GM18870 (cell line): ENCODE data around the gene SLC29A2.

Experiments
- ATAC-seq: cut with Tn5 transposase; IDR thresholded peaks from one replicate; pipeline ENCODE4 v1.9.1; 2021; ENCODE audit warnings: moderate library complexity; ENCODE audit not compliant: unreplicated experiment

Gene SLC29A2

DNA sequence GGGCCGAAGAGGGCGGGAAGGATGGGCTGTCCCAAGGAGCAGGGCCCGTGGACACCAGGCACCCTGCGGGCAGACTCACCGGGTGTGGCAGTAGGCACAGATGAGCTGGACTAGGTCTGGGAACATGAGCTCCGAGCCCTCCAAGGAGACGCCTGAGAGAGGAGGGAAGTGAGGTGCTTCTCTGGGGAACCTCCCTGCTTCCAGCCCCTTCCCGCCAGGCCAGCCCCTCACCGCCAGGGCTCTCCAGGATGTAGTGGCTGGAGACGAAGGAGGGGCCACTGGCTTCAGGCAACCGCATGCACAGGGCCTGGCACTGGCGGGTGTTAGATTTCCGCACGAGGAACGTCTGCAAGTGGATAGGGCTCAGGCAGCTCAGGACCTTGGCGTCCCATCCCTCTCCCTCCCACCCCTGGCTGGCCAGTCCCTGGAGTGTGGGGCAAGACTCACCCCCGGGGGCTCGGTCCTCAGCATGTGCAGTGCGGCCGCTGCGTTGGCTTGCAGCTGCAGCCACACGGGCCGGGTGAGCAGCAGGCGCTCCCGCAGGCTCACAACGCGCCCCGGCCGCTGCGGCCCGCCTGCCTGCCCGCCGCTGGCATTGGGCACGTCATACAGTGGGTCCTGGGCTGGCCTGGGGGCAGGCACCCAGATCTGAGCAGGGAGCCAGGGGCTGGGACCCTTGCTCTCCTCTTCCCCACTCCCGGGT, 35.9 kb downstream of the SLC29A2 start:
- ATAC-seq: no peak

DNA sequence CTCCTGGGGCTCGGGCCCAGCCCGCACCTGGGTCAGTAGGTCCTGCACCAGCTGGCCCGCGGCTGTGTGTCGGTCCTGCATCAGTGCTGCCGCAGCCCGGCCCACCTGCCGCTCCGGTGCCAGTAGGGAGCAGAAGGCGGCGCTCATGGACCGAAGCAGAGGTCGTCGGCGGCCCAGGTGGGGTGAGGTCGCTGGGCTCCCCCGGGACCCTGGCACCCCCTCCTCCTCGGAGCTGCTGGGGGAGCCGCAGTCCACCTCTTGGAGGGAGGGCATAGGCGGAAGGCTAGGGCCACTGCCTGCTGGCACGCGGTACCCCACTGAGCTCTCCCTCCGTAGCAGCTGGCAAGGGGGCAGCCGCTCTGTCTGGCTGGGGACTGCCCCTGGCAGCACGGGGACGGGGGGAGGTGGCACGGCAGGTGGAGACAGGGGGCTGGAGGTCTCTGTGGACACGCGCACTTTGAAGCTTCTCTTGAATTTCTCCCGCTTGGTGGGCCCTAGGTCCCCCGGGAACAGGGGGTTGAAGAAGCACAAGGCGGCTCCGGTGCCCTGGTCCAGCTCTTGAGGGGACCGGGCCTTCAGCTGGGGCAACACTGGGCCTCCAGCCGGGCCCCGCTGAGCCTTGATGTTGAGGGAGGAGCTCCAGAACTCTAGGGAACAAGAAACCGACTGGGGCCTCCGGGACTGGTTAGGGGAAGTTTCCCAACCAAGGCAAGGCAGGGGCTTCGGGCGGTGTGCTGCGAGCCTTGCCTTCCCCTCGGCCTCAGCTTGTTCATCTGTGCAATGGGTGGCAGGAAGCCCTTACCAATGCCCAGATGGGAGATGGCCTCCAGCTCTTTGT, 36.7 kb downstream of the SLC29A2 start:
- ATAC-seq: no peak

DNA sequence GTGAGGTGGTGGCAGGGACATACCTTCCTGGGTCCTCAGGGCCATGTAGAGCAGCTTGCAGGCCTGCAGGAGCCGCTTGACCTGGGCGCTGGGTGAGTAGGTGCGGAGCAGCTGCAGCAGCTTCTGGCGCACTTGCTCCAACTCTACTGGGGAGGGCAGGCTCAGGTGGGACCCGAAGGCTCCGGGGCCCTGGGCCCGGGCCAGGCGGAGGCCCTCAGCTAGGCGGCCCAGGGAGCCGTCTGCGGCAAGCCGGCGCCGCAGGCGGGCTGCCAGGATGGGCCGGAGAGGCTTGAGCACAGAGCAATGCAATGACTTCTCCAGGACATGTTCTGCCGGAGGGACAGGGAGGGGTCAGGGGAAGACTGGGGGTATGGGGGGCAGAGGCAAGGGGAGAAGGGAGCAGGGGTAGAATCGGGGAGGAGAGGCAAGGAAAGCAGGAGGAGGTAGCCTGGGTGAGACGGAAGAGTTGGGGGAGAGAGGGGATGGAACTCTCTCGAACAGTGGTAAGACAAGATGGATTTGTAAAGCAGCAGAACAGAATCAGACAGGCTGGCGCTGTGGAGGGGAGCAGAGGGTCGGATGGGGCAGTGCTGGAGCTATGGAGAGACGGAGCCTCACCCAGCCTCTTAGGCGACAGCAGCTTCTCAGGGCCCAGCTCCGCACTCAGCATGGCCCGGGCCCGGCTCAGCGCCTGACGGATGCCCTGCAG, 37.5 kb downstream of the SLC29A2 start:
- no peak for ATAC-seq

DNA sequence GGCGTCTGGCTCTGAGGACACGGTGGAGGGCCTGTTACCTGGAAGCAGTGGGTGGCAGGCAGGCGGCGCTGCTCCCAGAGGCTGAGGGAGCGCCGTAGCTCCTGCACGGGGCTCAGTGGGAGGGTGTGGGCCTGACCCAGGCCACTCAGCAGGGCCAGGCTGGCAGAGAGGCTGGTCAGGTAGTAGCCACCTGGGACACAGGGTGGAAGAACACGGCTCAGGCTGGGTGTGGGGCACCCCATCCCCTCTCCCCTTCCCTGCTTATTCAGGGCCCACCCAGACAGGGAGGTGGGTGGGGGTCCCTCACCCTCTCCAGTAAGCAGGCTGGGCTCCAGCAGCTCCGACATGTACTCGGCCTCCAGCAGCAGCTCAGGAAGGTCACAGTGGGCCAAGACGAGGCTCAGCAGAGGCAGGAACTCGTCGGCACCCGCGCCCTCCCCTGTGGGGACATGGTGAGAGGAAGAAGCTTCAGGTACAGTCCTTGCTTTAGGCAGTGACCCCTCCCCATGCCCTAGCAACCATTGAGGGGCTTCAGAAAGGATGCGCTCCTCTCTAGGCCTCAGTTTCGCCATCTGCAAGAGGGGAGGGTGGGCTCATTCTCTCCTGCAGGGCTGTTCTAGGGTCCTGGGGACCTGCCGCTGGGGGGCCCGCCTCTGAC, 38.2 kb downstream of the SLC29A2 start:
- ATAC-seq: no peak

DNA sequence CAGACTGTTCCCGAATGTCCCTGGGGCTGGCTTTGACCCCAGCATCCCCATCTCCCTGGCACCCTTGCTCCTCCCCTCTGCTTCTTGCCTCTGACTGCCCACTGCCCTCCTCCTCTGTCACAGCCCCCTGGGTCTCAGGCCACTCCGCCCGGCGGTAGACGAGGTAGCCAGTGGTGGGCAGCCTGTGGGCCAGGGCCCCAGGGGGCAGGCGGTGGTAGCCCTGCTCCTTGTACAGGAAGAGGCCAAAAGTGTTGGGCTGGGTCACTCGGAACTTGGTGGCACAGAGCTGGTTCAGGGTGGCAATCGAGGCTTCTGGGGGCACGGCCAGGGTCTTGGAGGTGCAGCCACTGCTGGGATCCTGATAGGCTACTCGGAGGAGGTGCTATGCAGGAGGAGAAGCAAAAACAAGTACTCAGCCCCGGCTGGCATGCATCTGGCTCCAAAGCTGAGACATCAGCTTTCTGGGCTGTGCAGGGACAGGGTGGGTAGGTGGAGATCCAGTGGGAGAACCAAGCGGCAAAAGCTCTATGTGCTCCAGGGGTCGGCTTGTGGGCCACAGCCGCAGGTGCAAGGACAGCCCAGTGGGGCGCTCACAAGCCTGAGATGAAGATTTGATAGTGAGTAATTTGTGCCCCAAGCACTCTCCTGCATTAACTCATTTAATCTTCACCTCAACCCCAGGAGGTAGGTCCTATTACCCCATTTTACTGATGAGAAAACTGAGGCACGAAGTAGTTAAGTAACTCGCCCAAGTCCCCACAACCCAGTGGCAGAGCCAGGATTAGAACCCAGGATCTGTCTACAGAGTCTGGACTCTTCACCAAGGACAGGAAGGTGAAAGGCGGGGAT, 39.0 kb downstream of the SLC29A2 start:
- ATAC-seq: no peak

DNA sequence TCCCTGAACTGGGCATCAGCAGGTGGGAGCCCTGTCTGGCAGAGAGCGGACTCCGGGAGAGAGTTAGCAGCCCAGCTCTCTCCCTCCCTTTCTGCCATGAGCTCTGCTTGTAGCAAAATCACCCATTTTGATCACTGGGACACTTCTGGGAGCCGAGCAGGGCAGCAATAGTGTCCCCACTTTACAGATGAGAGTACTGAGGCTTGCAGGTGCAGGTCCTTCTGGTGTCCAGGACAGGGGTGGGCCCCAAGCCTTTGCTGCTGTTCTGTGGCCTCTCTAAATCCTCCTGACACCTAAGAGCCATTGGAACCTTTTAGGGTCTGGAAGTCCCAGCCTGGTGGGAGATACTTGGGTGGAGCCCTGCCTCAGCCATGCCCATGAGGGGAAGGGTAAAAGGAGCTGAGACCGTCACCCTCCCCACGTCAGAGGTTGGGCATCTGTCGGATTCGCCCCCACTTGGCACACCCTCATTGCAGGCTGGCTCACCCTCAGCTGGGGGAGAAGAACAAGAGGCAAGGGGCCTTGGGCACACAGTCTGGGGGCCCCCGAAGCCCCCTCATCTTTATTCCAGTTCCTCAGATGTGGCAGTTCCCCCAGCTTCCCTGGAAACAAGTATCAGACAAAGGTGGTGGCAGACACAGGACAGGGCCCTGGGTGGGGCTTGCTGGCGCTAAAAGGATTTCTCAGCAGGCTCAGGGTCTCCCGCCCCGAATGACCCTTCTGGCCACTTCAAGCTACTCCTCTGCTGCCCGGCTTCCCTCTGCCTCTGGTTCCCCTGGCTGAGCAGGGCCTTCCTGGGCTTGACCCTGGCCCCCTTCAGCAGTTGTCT, 39.8 kb downstream of the SLC29A2 start:
- ATAC-seq: no peak

DNA sequence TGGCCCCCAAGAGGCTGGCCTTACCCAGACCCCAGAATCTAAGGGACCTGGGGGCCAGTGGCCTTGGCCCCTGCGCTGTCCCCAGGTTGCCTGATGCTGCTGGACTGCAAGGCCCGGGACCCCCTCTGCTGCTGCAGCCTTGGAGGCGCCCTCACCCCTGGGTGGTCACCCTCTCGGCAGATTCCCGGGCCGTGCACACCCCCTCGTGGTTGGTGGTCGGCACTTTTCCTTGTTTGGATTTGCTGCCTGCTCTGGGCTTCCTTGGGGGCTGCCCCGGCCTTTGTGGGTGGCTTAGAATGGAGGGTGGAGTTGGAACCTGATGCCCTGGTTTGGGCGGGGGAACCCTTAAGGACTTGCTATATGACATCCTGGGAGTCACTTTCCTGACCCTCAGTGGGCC, 40.6 kb downstream of the SLC29A2 start:
- no peak for ATAC-seq

DNA sequence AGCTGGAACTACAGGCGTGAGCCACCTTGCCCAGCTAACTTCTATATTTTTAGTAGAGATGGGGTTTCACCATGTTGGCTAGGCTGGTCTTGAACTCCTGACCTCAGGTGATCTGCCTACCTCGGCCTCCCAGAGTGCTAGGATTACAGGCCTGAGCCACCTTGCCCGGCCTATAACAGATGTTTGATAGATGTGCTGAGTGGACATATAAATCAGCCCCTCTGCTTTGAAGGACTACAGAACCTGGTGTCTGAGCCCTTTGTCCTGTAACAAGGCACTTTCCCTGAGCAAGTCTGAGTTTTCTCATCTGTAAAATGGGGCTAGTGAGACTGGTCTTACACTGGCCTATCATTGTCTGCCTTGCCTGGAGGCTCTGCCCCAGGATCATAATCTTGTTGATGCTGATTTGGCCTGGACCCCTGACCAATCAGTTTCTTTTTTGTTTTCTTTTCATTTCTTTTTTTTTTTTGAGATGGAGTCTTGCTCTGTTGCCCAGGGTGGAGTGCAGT, 42.3 kb downstream of the SLC29A2 start:
- no peak for ATAC-seq

DNA sequence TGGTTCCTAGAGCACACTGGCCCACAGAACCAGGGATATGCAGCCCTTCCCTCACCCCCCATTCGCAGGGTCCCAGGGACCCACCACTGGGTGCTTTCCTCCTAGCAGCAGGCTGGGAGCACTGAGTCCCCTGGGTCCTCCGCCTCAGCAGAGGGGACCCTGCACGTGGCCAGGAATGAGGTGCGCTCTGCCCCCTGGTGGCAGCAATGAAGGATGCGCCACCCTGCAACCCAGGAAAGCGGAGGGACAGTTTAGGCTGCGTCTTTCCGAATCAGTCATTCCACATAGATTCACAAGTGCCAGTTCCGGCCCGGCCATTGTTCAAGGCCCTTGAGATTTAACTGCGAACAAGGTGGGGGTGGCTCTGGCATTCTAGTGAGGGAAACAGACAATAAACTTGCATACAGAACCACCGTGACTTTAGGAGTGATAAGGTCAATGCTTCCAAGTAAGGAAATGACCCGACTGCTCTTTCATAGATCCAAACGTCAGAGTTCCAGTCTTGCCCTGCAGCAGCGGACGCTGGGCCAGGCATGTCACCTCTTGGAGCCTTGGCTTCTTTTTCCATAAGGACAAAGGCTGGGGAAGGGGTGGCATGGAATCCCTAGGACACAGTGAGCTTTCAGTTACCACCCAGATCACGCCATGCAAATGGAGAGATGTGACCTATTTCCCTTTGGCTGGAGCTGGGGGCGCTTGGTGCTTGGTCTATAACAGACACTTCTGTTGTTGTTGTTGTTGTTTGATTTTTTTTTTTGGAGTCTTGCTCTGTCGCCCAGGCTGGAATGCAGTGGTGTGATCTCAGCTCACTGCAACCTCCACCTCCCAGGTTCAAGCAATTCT, 43.0 kb downstream of the SLC29A2 start:
- no peak for ATAC-seq

DNA sequence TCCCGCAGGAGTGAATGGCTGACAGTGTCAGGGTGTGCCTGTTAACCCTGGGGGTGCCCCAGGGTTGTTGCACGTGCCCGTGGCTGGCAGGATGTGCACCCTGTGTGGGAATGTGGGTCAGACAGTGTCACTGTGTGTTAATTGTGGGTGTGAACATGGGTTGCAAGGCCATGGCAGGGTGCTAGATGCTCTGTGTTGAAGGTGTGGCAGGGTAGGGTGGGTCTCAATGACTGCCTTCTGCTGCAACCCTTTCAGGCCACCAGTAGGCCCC, 43.6 kb downstream of the SLC29A2 start:
- no peak for ATAC-seq

DNA sequence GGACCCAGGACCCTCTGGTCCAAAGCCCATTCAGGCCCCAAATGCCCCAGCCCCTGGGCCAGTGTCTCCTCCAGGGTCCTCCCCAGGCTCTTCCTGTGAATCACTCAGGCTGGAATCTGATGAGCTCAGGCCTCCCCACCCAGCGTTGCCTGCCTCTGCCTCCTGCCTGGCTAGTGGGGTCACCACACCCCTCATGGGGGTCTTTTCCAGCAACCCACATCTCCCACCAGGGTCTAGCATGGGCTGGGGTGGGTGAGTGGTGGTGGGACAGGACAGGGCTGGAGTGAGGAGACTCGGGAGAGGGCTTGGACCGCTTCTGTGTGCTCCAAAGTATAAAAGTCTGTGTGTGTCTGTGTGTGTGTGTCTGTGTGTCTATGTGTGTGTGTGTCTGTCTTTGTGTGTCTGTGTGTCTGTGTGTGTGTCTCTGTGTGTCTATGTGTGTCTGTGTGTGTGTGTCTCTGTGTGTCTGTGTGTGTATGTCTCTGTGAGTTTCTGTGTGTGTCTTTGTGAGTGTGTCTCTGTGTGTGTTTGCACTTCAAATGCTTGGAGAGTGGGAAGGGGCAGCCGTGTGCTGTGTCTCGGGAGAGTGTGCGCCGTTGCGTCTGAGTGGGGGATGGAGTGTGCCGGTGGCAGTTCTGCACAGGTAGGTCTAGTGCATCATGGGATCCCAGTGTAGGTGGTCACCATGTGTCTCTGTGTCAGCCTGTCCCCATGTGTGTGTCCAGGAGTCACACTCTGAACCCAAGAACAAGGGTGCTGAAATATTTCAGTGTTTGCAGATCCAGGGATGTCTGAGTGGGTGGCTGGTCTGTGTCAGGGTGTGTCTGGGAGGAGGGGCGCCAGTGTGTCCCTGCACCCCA, 44.2 kb downstream of the SLC29A2 start:
- ATAC-seq: no peak

DNA sequence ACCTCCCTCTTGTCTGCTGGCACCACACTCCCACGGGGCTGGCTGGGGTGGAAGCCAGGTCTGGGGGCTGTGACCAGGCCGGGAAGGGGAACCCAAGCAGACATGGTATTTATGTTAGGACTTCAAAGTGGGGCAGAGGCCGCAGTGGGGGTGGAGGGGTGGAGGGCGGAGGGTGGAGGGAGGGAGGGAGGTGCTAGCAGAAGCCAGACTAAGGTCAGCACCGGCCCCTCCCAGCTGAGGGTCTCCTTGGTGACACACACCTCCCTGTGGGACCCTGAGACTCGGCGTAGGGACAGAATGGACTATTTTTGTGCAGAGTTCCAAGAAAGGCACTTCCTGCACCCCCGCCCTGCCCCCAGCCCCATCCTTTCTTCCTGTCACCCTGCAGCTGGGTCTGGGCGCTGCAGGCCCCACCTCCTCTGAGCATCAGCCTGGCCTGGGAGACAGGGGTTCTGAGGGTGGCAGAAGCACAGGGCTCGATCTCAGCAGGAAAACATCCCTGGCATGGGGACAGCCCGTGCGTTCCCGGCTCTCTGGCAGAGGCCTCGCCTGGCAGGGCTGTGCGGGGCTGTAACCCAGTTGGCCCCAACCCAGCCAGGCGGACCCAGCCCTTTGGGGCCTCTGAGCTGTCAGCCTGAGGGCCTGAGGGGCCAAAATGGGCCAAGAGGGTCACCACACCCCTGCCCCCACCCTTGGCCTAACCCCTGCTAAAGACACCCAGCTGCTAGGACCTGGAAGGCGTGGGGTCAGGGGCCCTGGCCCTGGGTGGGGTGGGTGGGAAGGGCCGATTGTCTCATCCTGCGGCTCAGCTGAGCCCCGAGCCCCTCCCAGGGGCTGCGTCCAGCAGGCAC, 45.1 kb downstream of the SLC29A2 start:
- no peak for ATAC-seq

DNA sequence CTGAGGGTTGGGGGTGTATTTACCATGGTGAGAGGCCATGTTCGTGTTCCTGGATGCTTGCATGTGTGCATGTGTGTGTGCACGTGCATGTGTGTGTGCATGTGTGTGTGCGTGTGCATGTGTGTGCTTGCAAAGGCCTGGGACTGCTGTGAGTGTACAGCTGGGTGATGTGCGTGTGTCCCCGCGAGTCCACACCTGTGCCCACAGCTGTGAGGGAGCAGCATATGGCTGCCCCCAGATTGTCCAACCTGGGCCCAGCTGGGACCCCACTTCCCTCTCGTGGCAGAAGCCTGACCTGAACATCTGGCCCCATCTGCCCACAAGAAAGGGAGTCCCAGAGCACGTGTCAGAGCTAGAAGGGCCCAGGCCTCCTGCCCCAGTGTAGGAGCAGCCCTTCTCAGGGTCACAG, 46.3 kb downstream of the SLC29A2 start:
- no peak for ATAC-seq

DNA sequence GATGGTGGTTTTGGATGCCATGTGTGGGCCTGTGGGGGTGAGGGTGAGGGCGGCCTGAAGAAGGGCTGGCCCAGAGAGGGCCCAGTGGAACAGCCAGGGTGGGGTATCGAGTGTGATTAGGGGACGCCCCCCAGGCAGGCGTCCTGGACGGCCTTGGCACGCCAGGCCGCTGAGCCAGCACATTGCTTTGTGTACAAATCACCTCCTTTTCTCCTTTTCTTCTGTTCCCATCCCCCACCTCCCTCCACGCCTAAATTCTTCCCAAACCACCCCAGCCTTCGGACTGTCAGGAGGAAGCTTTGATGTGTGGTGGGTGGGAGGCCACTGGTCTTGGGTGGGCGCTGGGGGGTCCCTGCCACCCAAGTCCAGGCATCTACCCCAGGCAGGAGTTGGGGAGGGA, 46.9 kb downstream of the SLC29A2 start:
- ATAC-seq: no peak

DNA sequence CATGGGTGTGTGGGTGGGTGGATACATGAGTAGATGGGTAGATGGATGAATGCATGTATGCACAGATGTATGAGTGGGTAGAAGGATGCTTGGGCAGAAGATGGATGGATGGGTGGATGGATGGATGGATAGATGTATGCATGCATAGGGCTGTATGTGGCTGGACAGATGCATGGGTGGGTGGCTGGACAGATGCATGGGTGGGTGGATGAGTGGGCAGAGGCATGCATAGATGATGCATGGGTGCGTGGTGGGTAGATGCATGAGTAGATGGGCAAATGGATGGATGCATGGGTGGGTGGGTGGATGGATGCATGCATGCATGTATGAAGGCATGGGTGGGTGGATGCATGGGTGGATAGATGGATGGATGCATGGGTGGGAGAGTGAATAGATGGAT, 47.9 kb downstream of the SLC29A2 start:
- no peak for ATAC-seq

DNA sequence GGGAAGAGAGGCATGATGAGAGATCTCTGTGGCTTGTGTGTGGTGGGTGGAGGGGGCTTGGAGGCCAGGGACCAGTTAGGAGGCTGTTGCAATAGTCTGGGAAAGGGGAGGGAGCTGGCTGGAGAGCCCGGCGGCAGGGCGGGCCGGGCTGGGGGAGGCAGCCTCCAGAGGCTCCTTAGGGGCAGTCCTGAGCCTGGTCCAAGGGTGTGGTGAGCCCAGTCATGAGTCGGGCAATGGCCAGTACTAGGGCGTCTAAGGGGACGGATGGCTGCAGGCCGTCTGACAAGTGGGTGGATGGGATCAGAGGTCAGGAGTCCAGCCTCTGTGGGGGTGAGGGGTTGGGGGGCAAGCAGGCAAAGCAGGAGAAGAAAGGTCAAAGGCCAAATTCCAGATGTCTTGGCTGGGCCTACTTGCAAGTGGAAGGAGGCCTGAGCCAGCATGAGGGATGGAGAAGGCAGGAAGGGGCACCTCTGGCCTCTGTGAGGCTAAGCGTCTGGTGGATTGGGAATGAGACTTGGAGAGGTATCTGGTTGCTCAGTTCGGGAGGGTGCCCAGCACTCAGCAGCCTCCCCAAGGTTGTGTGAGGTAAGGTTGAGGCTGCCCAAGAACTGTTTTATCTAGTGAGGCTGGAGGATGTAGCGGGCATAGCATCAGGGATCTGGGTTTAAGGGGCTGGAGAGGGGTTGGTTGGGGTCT, 48.7 kb downstream of the SLC29A2 start:
- ATAC-seq: no peak
